Stimulated activated CD4-positive, alpha-beta T cell treated with anti-CD3 and anti-CD28 coated beads, TNF-alpha, amount 100 ng/mL, for 1 hour (primary cell): ENCODE results near the gene TBC1D16.

ENCODE experiments used
- DNase-seq, 3 donors: peaks; one replicate each; pipeline ENCODE4 v3.0.0-alpha.2; 2020; ENCODE audit warnings: low read depth in 3 of 3, low spot score in 1 of 3

The TBC1D16 gene

DNA sequence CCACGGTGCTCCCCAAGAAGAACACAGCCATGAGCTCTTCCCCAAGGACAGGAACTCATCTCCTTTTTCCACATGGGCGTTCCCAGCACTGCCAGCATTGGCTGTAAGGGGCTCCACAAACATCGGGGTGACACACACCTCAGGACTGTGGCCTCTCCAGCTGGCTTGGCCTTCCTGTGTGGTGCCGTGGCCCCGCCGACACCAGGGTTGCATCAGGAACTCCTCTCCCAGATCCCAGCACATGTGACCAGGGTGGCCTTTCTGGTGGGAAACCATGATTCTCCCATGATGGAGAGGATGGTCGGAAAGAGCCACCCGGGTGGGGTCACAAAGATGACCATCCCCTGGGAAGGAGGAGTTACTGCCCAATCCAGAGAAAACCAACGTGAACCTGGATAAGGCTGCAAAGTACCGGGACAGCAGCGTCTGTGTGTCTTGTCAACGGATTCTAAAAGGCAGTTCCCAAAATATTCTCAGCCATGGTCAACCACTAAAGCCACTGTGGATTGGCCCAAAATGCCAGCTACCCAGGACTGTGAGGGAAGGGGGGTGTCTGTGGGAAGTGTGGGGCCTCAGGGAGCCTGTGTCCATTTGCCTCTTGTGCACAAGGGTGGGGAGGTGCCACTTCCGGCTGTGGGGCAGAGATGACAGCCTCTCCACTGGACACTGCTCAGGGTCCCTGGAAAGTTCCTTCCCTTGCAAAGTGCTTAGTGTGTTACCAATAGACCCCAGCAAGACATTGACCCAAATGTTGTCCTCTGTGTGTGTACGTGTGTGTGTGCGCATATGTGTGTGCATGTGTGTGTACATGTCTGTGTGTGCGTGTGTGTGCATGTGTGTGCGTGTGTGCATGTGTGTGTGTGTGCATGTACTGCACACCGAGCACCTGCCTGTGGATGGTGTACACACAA lies 118.4 kb downstream of the TBC1D16 start:
- DNase-seq = no peak

DNA sequence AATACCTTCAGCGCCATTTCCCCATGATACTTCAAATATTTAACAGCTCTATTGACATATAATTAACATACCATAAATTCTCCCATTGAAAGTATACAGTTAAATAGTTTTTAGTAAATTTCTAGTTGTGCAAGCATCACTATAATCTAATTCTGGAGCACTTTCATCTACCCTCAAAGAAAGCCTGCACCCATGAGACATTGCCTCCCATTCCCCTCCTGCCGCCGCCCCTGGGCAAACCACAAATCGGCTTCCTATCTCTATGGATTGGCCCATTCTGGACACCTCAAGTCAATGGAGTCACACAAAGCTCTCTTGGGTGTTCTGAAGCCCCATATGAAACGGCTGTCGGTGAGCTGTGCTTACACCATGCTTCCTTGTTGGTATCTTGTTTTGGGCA lies 119.2 kb downstream of the TBC1D16 start:
- no peak for DNase-seq

DNA sequence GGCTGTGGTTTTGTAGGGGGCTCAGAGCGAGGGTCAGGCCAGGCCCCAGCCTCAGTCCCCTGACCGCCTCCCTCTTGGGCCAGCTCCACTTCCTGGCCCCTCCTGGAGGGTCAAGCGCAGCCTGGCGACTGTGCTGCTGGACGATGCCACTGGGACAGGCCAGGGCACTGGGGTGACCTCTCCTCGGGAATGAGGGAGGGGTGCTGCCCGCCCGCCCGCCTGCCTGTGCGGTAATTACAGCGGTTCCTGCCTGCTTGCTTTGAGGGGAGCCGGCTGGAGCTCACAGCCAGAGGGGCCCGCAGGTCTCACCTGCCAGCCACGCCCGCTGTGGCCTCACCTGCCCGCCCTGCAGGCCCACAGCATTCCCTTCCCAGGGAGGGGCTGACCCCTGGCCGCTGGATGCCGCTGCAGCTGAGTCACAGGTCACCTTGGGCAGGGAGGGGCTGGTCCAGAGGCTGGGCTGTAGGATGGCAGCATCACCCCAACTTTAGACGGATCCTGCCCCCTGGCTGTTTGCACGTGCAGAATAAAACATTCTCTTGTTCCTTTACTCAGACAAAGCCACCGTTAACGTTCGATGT lies 119.7 kb downstream of the TBC1D16 start:
- DNase-seq = no peak

DNA sequence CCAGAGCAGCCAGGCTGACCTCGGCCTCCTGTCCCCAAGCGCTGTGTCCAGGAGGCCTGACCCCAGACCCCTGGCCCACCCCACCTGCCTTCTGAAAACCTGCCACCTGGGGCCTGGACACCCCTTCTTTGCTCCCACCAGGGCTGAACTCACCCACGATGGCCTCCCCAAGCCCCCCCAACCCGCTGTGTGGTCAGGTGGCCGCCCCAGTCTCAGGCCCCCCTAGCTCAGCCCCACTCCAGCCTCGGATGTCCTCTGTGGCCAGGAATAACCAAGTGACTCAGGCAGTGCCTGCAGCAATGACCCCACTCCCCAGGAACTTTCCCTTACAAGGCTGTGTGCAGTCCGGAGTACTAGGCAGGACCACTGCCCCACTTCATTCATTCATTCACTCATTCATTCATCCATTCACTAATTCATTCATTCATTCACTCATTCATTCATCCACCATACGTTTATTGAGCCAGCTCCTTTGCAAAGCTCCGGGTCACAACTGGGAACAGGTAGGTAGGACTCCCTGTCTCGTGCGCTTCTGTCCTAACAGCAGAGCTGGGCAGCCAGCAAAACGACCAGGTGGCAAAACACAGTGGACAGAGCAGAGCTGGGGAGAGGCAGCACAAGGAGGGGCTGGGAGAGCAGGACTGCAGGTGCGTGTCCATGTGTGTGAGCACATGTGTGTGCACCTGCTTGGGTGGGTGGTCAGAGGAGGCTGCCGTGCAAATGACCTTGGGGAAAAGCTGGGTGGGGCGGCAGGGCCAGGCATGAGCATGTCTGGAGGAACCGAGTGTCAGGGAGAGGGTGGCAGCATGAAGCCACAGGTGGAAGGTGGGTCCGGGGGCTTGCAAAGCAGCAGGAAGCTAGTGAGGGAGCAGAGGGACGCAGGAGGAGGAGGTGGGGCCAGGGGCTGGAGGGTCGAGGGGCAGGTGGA lies 120.6 kb downstream of the TBC1D16 start:
- DNase-seq = no peak

DNA sequence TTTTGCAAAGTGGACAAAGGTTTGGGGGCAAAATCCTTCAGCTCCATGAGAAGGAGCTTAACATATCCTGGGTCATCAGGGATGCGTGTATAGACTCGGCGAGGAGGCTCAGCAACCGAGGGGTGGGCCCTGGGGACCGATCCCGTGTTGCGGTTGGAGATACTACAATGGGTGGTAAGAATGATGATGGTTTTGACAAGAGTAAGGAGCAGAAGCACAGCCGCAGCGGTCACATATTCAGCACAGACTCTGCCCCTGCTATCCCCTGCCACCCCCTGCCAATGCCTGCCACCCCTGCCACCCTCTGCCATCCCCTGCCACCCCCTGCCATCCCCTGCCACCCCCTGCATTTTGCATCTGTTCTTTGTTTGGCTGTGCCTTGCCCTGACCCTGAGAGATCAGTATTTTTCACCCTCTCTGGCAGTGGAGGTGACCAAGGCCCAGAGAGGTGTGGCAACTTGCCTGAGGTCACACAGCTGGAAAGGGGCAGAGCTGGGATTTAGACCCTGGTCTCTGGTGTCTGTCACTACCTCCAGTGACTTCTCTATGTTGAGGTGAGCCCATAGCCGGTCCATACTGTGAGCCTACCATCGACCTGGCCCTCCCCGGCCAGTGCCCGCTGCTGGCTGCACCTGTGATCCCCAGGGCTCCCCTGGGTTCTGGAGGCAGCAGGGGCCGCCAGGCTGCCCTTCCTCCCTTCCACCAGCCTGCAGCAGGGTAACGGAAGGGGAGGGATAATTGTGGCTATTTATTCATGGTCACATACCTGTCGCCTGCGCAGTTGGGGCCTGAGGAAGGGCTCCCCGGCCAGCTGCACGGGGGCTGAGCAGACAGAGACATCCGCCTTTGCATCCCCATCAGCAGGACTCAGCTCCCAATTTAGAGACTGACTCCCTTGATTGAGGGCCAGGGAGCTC lies 121.5 kb downstream of the TBC1D16 start:
- no peak for DNase-seq

DNA sequence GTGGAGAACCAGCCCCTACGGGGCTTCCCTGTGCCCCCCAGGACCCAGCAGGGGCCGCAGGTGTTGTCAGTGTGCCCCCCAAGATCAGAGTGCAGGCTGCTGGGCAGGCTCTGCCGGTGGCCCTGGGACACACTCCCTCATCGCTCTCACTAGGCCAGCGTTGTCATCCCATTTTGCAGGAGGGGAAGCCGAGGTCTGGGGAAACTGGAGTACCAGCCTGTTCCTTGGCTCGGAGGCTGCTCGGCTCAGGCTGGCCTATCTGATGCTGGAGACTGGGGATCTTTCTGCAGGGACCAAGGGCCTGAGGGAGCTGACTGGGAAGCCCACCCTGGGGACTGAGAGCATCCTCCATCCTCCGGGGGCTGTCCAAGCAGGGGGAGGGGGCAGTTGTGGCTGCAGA lies 122.2 kb downstream of the TBC1D16 start:
- no peak for DNase-seq

DNA sequence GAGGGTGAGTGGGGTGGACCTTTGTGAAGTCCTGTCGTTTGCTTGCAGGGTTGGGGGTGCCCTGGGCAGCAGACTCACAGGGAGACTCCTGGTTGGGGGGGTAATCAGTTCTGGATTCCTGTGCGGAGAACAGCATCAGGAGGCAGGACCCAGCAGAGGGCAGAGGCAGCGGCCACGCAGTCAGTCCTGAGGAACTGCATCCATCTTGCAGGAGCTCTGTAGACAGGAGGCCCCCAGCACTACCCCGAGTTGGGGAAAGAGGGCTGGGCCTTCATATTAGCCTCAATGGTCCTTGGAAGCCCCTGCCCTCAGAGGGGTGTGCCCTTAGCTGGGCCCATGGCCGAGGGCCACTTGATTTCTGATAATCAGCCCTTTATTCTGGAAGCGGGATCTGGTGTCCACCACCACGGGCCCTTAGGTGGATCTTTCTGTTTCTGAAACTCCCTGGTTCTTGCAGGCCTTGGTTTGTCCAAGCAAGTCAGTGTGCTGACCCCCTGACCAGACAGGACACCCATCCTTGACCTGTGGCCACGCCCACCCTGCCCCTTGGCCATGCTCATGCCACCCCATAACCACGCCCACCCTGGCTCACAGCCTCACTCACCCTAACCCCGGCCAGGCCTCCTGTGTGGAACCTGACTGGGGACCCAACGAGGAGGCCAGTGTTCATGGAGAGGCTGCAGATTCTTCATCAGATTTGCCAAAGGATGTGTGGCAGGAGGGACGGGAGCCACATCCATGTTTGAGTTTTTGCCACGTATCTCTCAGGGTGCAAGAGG lies 122.9 kb downstream of the TBC1D16 start:
- no peak for DNase-seq

DNA sequence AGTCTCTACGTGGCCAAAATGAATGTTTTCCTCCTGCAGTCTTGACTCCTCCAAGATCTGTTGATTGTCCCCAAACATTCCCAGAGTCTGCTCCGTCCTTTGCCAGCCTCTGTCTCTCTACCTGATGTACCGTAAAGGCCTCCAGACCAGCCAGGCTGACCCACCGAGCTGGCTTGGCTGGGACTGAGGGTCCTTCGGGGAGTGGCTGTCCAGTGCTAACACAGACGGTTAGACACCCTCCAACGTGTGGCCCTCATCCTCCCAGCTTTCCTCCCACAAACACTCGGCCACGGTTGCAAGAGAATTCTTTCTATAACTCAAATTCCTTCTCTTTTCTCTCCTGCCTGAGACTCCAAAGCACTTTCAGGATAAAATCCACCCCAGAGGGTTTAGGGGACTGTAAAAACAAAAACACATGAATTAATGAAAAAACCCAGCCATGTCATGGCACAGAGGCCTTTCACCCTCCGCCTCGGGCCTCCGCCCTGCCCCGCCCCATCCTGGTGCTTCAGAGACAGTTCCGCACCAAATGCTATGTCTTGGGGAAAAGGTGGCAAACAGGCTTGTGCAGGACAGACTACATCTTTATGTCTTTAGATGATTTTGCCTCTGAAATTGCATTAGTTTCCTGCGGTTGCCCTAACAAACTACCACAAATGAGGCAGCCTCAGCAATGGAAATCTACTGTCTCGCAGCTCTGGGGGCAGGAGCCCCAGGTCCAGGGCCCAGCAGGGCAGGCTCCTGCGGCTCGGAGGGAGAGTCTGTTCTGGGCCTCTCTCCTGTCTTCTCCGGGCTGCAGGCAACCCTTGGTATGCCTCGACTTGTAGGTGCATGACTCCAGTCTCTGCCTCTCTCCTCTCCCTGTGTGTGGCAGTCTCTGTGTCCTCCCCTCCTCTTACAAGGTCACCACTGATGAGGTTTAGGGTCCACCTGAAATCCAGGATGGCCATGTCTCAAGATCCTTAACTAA lies 124.0 kb downstream of the TBC1D16 start:
- no peak for DNase-seq

DNA sequence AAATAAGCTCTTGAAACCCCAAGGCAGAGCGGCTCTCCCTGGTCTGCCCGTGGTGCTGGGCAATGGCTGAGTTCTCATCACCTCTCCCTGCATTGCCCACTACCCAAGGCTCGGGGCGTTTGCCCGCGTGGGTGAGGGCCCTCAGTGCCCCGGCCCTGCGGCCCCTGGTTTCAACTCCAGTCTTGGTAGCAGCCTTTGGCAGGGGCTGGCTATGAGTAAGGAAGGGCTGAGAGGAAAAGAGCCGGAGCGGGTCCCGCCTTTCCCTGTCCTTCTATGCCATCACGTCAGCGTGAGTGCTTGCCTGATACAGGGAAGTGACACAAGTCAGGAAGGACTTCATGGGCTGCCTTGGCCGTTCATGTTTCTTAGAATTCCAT lies 124.7 kb downstream of the TBC1D16 start:
- DNase-seq = no peak

DNA sequence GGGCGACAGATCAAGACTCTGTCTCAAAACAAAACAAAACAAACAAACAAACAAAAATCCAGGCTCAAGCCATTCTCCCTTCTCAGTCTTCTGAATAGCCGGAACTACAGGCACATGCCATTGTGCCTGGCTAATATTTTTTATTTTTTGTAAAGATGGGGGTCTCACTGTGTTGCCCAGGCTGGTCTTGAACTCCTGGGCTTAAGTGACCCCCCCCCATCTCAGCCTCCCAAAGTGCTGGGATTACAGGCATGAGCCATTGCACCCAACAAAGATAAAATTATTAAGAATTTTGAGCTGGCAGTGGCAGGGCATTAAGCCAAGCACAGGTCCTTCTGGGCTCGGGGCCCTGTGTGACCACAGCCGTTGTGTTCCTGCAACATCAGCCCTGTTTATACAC lies 126.6 kb downstream of the TBC1D16 start:
- DNase-seq = no peak

DNA sequence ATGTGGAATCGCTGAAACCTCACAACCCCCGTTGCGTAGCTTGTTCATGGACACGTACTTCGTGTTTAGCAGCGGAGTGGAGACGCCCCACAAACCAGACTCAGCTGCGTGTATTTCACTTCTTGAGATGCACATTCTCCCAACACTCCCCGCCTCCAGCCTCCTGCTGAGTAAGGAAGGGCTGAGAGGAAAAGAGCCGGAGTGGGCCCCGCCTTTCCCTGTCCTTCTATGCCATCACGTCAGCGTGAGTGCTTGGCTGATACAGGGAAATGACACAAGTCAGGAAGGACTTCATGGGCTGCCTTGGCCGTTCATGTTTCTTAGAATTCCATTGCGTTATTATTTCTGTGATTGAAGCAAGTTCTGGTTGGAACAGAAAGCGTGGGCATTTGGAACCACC lies 127.8 kb downstream of the TBC1D16 start:
- no peak for DNase-seq

DNA sequence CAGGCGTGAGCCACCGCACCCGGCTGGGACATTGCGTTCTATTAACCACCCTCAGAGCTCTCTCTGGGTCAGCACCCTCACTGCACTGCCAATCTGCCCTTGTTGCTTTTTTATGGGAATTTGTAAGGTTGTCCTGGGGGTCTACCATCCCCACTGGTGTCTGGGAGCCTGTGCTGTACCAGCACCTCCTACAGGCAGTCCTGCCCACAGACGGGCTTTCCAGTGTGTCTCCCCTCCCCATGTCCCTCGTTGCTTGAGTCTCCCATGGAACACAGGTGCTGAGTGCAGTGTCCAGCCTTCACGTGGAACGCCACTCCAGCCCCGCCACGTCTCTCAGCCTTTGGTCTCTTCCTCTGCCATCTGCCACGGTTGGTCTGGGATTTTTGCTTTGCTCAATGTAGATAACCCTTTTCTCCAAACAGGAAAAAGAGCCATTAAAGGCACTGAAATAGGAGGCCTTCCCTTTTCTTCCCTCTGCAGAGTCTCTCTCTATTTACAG lies 128.4 kb downstream of the TBC1D16 start:
- DNase-seq = no peak

DNA sequence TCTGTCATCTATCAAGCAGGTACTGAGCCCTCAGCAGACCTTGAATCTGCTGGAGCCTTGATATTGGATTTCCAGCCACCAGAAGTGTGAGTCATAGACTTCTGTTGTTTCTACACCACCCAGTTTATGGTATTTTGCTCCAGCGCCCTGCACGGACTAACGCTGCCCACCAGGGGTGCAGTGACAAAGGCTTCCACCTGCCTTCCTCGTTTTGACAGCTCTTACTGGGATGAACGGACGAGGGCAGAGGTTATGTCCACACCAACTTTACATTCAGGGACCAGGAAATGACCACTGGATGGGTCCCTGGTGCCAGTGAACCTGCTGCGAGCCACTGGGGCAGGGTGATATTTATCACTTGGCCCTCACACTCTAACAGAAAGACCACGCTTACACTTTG lies 129.8 kb downstream of the TBC1D16 start:
- DNase-seq = no peak

DNA sequence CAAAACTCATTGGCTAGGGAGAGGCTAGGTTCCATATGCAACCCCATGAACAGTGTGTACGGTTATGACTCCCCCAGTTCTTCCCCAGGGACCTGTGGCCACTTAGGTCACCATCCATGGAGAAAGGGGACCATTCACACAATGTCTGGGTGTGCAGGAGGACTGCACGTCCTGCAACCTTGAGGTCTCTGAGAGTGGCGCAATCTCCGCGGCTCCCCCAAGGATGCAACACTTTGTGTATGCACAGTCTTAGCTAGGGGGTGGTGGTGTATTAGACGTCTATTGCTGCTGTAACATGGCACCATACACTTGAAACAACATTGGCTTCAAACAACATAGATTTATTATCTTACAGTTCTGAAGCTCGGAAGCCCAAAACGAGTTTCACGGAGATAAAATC lies 130.8 kb downstream of the TBC1D16 start:
- no peak for DNase-seq

DNA sequence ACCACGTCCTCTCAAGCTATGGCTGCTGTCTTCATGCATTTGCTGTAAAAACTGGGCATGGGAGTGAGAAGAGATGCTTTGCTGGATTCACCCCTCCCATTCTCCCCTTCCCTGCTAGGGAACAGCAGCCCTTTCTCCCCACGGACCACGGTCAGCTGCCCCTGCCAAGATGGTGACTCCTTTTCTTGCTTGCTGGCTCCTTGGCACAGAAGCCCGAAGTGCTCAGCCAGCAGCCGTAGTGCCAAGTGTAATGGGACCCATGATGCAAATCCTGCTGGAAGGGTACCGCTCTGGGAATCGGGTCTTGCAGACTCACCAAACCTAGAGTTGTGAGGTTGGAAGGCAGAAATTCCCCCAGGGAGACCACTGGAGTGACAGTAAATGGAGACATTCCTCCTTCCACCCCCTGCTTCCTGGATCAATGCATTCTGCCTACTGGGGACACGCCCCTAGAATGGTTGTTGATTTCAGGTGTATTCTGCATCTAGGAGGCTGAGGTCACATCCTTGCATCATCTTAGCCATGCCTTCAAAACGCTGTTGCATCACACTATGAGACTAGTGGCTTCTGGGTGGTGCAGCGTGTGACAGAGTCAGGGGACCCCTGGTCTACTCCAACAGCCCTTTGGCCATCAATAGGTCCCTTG lies 133.4 kb downstream of the TBC1D16 start:
- DNase-seq = no peak

DNA sequence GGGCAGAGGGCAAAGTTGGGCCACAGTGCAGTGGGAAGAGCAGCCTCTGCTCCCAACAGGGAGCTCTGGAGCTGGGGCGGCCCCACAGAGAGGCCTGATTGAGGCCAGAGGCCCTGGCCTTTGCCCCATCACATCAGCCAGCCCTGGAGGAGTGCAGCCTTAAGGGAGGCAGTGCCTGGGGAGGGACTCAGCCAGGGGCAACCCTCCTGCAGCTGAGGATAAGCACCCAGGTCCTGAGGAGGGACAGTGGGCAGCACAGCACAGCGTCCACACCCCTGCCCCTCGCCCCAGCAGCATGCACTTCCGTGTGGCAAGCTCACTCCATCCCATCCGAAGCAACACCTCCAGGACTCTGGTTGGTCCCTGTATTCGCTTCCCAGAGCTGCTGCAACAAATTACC lies 134.5 kb downstream of the TBC1D16 start:
- no peak for DNase-seq

DNA sequence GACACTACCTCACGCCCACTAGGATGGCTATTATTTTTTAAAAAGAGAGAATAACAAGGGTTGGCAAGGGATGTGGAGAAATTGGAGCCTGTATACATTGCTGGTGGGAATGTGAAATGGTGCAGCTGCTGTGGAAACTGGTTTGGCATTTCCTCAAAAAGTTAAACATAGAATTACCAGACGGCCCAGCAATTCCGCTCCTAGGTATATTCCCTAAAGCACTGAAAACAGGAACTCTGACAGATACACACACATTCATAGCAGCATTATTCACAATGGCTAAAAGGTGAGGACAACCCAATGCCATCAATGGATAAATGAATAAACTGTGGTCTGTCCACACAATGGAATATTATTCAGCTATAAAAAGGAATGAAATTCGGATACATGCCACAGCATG lies 136.1 kb downstream of the TBC1D16 start:
- DNase-seq = no peak
